Activated CD4-positive, alpha-beta T cell treated with anti-CD3 and anti-CD28 coated beads, Interleukin-2, amount 50 U/mL, for 16 hours (primary cell): ENCODE measurements around the gene TEKT5.
"Not testable (repeated sequence)": the region's sequence is repeated elsewhere in the genome, so short reads cannot be mapped to it uniquely, and the experiment has no call there.

Source experiments
- DNase-seq: peaks from one replicate; pipeline ENCODE4 v3.0.0-alpha.2; 2020

Gene TEKT5

GRCh38 chr16:10657925-10658324 lies 36.8 kb downstream of the TEKT5 start:
- DNase-seq = no peak

GRCh38 chr16:10656618-10657017 lies 38.1 kb downstream of the TEKT5 start:
- no peak for DNase-seq

GRCh38 chr16:10655415-10655977 lies 39.2 kb downstream of the TEKT5 start:
- no peak for DNase-seq

- DNase-seq = no peak
Observed at GRCh38 chr16:10654592-10655414, 39.9 kb downstream of the TEKT5 start.

- DNase-seq = no peak
Observed at GRCh38 chr16:10652730-10653590, 41.8 kb downstream of the TEKT5 start.

GRCh38 chr16:10649098-10649497 lies 45.6 kb downstream of the TEKT5 start:
- DNase-seq = not testable (repeated sequence)

GRCh38 chr16:10647721-10648296 lies 46.9 kb downstream of the TEKT5 start:
- DNase-seq = no peak

GRCh38 chr16:10647264-10647720 lies 47.4 kb downstream of the TEKT5 start:
- DNase-seq = no peak

GRCh38 chr16:10646581-10647263 lies 48.0 kb downstream of the TEKT5 start:
- DNase-seq = no peak

GRCh38 chr16:10646228-10646580 lies 48.5 kb downstream of the TEKT5 start:
- DNase-seq = no peak

GRCh38 chr16:10644092-10644491 lies 50.6 kb downstream of the TEKT5 start:
- DNase-seq = no peak

- no peak for DNase-seq
Observed at GRCh38 chr16:10642964-10643363, 51.8 kb downstream of the TEKT5 start.

GRCh38 chr16:10641953-10642949 lies 52.5 kb downstream of the TEKT5 start:
- no peak for DNase-seq

- DNase-seq = no peak
Observed at GRCh38 chr16:10641555-10641952, 53.2 kb downstream of the TEKT5 start.

GRCh38 chr16:10640934-10641333 lies 53.8 kb downstream of the TEKT5 start:
- DNase-seq = no peak

GRCh38 chr16:10638101-10638500 lies 56.6 kb downstream of the TEKT5 start:
- no peak for DNase-seq

GRCh38 chr16:10637337-10638037 lies 57.2 kb downstream of the TEKT5 start:
- no peak for DNase-seq

- DNase-seq = no peak
Observed at GRCh38 chr16:10635365-10636021, 59.2 kb downstream of the TEKT5 start.

- DNase-seq = not testable (repeated sequence)
Observed at GRCh38 chr16:10633429-10633828, 61.3 kb downstream of the TEKT5 start.

GRCh38 chr16:10631886-10632285 lies 62.8 kb downstream of the TEKT5 start:
- DNase-seq = no peak
